NCI-H526 treated with DMSO at 0.1 percent for 48 hours (cell line): ENCODE data around the gene PVR.
"Not testable (repeated sequence)": the region's sequence is repeated elsewhere in the genome, so short reads cannot be mapped to it uniquely, and the experiment has no call there.

Source experiments
- DNase-seq: peaks from one replicate; lab custom pipeline; 2025; lab: John Stamatoyannopoulos, UW

The PVR gene

GRCh38 chr19:44700547-44700946 lies 56.8 kb downstream of the PVR start:
- no peak for DNase-seq

GRCh38 chr19:44701228-44701627 lies 57.5 kb downstream of the PVR start:
- no peak for DNase-seq

GRCh38 chr19:44702551-44703176 lies 59.0 kb downstream of the PVR start:
- no peak for DNase-seq

- no peak for DNase-seq
Measured at GRCh38 chr19:44703336-44704078, 59.8 kb downstream of the PVR start.

GRCh38 chr19:44704982-44705381 lies 61.3 kb downstream of the PVR start:
- DNase-seq = no peak

GRCh38 chr19:44705502-44706010 lies 61.8 kb downstream of the PVR start:
- DNase-seq = no peak

- no peak for DNase-seq
Measured at GRCh38 chr19:44706506-44707236, 63.0 kb downstream of the PVR start.

- DNase-seq = no peak
Measured at GRCh38 chr19:44707794-44708193, 64.1 kb downstream of the PVR start.

- no peak for DNase-seq
Measured at GRCh38 chr19:44708940-44709339, 65.2 kb downstream of the PVR start.

GRCh38 chr19:44709434-44710266 lies 65.9 kb downstream of the PVR start:
- not testable (repeated sequence) for DNase-seq

GRCh38 chr19:44710483-44710882 lies 66.8 kb downstream of the PVR start:
- no peak for DNase-seq

GRCh38 chr19:44712864-44713515 lies 69.3 kb downstream of the PVR start:
- no peak for DNase-seq
